Left ventricle myocardium inferior (tissue), 1 donor: Measurements from ENCODE around the gene CTSK. TPM values are rescaled to one million over a fixed set of nuclear protein-coding genes. Genes with fewer than 3 reads are reported as not detected.
A peak's percentile ranks its signal among the peaks of the same experiment; 100 is the strongest.

ENCODE experiments used
- DNase-seq: peaks from one replicate; pipeline ENCODE4 v3.0.0-alpha.2; 2020
- H3K27ac ChIP-seq: fragments of 200-600 bp; replicated peaks from 2 replicates; pipeline ENCODE4 v1.8.0; 2021
- H3K27me3 ChIP-seq: fragments of 200-600 bp; 2 replicates; pipeline ENCODE4 v1.8.0; 2021; ENCODE audit warnings: low read depth
- H3K36me3 ChIP-seq: fragments of 200-600 bp; 2 replicates; pipeline ENCODE4 v1.8.0; 2021
- H3K4me1 ChIP-seq: fragments of 200-600 bp; 2 replicates; pipeline ENCODE4 v1.8.0; 2021
- H3K4me3 ChIP-seq: fragments of 200-600 bp; 2 replicates; pipeline ENCODE4 v1.8.0; 2021; ENCODE audit warnings: mild to moderate bottlenecking, moderate library complexity
- H3K9me3 ChIP-seq: fragments of 200-600 bp; replicated peaks from 2 replicates; pipeline ENCODE4 v1.8.0; 2021
- intact Hi-C: fragments of 100-400 bp; cut with micrococcal nuclease; formaldehyde crosslinking; loops from one replicate; pipeline ENCODE4 v1.11.0; 2022
- total RNA-seq: library from RNA; stranded (reverse); fragmentation: NEBNext Ultra II Directional; extraction: Animal tissue kit (Norgen Biotek cat#: 25700); gene quantifications from one replicate; pipeline ENCODE4 v1.2.1, GENCODE V29; 2021
- TF ChIP-seq, protein P1 (sequence below): fragments of 200-600 bp; IDR thresholded peaks from 2 replicates; pipeline ENCODE4 v1.8.0; 2021; ENCODE audit warnings: antibody characterized with exemption, mild to moderate bottlenecking, borderline replicate concordance
- donor health status: DM: no; HTN: yes; CAD: no; lungs with severe emphysema.

Gene CTSK
- total RNA-seq, 1 donor from 2014 or later: 8.2 TPM

DNA sequence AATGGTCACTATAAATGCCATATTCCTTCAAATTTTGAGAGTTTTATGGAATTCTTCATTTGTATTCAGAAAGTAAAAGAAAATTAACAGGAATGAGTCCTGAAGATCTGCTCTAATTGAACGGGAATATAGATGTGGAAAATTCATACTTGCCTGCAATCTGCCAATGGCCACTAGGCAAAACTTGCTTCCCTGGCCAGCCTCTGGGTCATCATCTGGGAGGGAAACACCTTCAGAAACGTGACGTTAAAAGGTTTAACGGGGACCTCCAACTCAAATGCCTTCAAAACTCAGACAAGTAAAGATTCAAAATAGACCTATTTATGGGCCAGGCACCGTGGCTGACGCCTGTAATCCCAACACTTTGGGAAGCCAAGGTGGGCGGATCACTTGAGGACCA, 21.7 kb upstream of the CTSK start:
- intact Hi-C loops: no loop called here
- TF ChIP-seq, protein P1, sequence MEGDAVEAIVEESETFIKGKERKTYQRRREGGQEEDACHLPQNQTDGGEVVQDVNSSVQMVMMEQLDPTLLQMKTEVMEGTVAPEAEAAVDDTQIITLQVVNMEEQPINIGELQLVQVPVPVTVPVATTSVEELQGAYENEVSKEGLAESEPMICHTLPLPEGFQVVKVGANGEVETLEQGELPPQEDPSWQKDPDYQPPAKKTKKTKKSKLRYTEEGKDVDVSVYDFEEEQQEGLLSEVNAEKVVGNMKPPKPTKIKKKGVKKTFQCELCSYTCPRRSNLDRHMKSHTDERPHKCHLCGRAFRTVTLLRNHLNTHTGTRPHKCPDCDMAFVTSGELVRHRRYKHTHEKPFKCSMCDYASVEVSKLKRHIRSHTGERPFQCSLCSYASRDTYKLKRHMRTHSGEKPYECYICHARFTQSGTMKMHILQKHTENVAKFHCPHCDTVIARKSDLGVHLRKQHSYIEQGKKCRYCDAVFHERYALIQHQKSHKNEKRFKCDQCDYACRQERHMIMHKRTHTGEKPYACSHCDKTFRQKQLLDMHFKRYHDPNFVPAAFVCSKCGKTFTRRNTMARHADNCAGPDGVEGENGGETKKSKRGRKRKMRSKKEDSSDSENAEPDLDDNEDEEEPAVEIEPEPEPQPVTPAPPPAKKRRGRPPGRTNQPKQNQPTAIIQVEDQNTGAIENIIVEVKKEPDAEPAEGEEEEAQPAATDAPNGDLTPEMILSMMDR: peak; percentile 37
- Histone ChIP-seq H3K4me1 (no peaks in the 10 kb centered on the region), H3K9me3 (no peaks in the 10 kb centered on the region), H3K4me3 (no peak overlapping the region), H3K27ac (no peak overlapping the region), H3K36me3 (peaks cover 100% of the 10 kb centered on the region), H3K27me3 (no peaks in the 10 kb centered on the region)
- no peak for DNase-seq

DNA sequence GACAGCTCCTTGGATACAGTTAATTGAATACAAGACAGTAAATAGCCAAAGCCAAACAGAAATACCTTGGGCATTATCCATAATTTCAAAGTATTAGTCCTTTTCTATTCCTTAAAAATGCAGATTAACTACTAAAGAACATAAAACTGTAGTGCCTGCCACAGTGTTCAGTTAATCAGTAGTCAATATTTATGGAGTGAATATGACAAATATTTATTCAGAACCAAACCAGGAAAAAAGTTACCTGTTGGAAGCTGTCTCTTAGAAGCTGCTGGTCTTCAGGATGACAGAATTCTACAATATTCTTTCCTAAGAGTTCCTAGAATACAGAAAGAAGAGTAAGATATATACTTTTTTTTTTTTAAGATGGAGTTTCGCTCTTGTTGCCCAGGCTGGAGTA, 18.2 kb upstream of the CTSK start:
- H3K4me1 ChIP-seq: no peaks in the 10 kb centered on the region
- no peak overlapping the region for H3K4me3 ChIP-seq
- no peaks in the 10 kb centered on the region for H3K9me3 ChIP-seq
- intact Hi-C loops: no loop called here
- no peak overlapping the region for H3K27ac ChIP-seq
- no peak for DNase-seq
- peaks cover 100% of the 10 kb centered on the region for H3K36me3 ChIP-seq
- H3K27me3 ChIP-seq: no peaks in the 10 kb centered on the region
- TF ChIP-seq, protein P1: no peak

DNA sequence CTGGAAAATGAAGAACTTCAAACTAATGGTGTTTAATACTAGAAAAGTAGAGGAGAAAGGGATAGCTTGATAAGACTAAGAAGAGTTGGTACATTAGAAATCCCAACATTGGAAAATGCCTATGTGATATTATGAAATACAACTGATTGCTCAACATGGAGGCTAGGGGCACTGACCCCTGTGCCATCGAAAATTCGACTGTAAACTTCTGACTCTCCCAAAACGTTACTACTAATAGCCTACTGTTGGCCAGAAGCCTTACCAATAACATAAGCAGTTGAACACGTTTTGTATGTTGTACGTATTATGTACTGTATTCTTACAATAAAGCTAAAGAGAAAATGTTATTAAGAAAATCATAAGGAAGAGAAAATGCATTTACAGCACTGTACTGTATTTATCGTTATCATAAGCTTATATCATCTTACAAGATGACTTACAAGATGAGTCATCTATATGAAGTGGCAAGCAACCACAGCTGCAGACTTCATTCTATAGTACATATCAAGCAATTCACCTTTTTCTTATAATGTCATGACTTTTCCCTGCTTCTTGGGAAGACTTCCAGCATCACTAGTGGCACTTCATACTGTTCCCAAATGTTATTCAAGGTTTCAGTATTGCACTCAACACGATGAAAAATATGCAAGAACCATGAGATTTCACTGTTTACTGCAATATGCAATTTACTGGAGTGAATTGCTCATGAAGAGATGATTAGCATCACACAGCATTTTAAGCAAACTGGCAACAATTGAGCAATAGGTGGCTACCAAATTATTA, 12.9 kb upstream of the CTSK start:
- H3K9me3 ChIP-seq: no peaks in the 10 kb centered on the region
- TF ChIP-seq, protein P1: no peak
- no peak for DNase-seq
- no peaks in the 10 kb centered on the region for H3K27me3 ChIP-seq
- no peak overlapping the region for H3K4me3 ChIP-seq
- H3K36me3 ChIP-seq: peaks cover 100% of the 10 kb centered on the region
- intact Hi-C loops: no loop called here
- H3K4me1 ChIP-seq: no peaks in the 10 kb centered on the region
- H3K27ac ChIP-seq: no peak overlapping the region

DNA sequence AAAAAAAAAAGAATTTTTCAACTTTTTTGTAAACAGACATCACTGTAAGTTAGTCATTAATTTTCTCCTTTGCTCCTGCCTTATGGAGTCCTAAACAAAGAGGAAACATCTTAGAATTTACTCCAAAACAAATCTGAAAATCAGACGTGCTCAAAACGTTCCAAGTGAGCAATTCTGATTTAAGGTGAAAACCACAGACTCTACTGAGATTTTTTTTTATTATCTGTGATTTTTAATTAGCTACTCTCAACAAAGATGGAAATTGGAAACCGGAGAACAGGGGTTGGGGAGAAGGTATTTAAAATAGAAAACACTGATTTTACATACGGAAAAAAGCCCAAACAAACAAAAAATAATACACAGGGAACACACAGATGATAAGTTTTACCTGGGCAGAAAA, 7.8 kb upstream of the CTSK start:
- Histone ChIP-seq H3K36me3 (peaks cover 100% of the 10 kb centered on the region), H3K9me3 (no peaks in the 10 kb centered on the region), H3K4me1 (no peaks in the 10 kb centered on the region), H3K4me3 (no peak overlapping the region), H3K27me3 (no peaks in the 10 kb centered on the region), H3K27ac (no peak overlapping the region)
- intact Hi-C loops: no loop called here
- TF ChIP-seq, protein P1: no peak
- DNase-seq: no peak

DNA sequence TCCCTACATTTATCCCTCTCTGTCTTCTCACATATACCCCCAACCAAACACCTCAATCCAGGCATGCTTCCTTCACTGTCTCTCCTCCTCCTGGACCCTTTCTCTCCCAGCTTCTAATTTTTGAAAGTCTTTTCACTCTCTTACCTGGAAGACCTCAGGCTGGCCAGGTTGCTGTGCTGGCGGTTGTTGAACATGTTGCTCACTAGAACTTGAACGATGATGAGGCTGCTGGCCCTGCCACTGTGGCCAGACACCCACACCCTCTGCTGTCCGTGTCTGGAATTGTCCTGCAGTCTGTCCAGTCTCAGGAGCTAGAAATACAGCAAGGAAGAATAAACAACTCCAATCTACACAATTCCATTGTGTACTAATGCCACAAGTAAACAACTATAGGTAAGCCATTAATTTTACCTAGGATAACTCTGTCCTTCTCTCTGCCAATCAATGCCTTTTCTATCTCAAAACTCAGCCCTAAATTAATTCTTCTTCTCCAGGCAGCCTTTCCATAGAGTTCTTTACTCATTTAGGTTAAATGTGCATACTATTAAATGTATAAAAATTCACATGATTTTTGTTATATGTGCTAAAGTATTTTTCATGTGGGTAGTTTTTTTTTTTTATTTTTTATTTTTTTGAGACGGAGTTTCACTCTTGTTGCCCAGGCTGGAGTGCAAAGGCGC, 5.1 kb upstream of the CTSK start:
- no peaks in the 10 kb centered on the region for H3K9me3 ChIP-seq
- no peak overlapping the region for H3K4me3 ChIP-seq
- TF ChIP-seq, protein P1: peak; percentile 70
- H3K27ac ChIP-seq: no peak overlapping the region
- H3K36me3 ChIP-seq: peaks cover 82% of the 10 kb centered on the region
- intact Hi-C loops: no loop called here
- DNase-seq: peak; percentile 44
- no peaks in the 10 kb centered on the region for H3K4me1 ChIP-seq
- H3K27me3 ChIP-seq: no peaks in the 10 kb centered on the region
